AG04449 (cell line): ENCODE data around the gene DDX25.

ENCODE experiments used
- CTCF ChIA-PET: fragments of 350-600 bp; formaldehyde crosslinking; extraction: SDS; loops from one replicate; lab custom pipeline; 2021; ENCODE audit warnings: antibody characterized with exemption; lab: Yijun Ruan, JAX
- POLR2A ChIA-PET: fragments of 400-600, 350-600 bp; formaldehyde crosslinking; extraction: SDS; loops from one replicate; lab custom pipeline; 2020; ENCODE audit warnings: antibody characterized with exemption, inconsistent platforms; lab: Yijun Ruan, JAX
- DNase-seq: peaks from one replicate; pipeline ENCODE4 v3.0.0-alpha.2; 2010; ENCODE audit warnings: low read depth, low spot score
- H3K4me3 ChIP-seq: 2 replicates; pipeline ENCODE4 v1.5.1; 2011; ENCODE audit warnings: low read depth, mild to moderate bottlenecking, control low read depth, low read length
- CTCF ChIP-seq: IDR thresholded peaks from one replicate; pipeline ENCODE4 v1.5.1; 2011; ENCODE audit warnings: mild to moderate bottlenecking, moderate library complexity, low read length, control low read depth, inconsistent platforms; ENCODE audit not compliant: insufficient read depth; ENCODE audit errors: missing control alignments

DDX25 gene

GRCh38 chr11:125950696-125951651 is 46.7 kb downstream of the DDX25 start:
- TF ChIP-seq CTCF: no peak
- CTCF ChIA-PET: interaction anchor here (1.7 kb wide), 1 partner anchor 9 kb away, joined by 3 read pairs; no protein-coding TSS in a partner anchor
- no peak overlapping the region for H3K4me3 ChIP-seq

GRCh38 chr11:125951731-125952130 is 47.4 kb downstream of the DDX25 start:
- no peak overlapping the region for H3K4me3 ChIP-seq
- ChIA-PET POLR2A (no interaction called here), CTCF (no interaction called here)
- DNase-seq: no peak
- TF ChIP-seq CTCF: no peak

More at GRCh38 chr11:125950696-125951651, 46.7 kb downstream of the DDX25 start:
- POLR2A ChIA-PET: no interaction called here
- no peak for DNase-seq

GRCh38 chr11:125952559-125952958 is 48.3 kb downstream of the DDX25 start:
- DNase-seq: no peak
- TF ChIP-seq CTCF: no peak
- ChIA-PET POLR2A (no interaction called here), CTCF (no interaction called here)
- H3K4me3 ChIP-seq: no peak overlapping the region

- no peak overlapping the region for H3K4me3 ChIP-seq
- TF ChIP-seq CTCF: no peak
- no peak for DNase-seq
- ChIA-PET POLR2A (no interaction called here), CTCF (no interaction called here)
Observed at GRCh38 chr11:125952973-125953372, 48.7 kb downstream of the DDX25 start.

GRCh38 chr11:125953401-125953935 is 49.2 kb downstream of the DDX25 start:
- CTCF ChIA-PET: interaction anchor here (1.2 kb wide), 1 partner anchor 11 kb away, joined by 3 read pairs; no protein-coding TSS in a partner anchor
- TF ChIP-seq CTCF: no peak
- no peak for DNase-seq
- POLR2A ChIA-PET: no interaction called here
- H3K4me3 ChIP-seq: no peak overlapping the region
